ENCODE data around the gene C4orf36. TPM values are rescaled to one million over a fixed set of nuclear protein-coding genes. Genes with fewer than 3 reads are reported as not detected.

Gene C4orf36
- total and polyA plus RNA-seq, 2 of the 8 experiments (the other 6 are each of a cell fraction or from before 2014, with no cell fraction given): 1.2 to 1.5 TPM

DNA sequence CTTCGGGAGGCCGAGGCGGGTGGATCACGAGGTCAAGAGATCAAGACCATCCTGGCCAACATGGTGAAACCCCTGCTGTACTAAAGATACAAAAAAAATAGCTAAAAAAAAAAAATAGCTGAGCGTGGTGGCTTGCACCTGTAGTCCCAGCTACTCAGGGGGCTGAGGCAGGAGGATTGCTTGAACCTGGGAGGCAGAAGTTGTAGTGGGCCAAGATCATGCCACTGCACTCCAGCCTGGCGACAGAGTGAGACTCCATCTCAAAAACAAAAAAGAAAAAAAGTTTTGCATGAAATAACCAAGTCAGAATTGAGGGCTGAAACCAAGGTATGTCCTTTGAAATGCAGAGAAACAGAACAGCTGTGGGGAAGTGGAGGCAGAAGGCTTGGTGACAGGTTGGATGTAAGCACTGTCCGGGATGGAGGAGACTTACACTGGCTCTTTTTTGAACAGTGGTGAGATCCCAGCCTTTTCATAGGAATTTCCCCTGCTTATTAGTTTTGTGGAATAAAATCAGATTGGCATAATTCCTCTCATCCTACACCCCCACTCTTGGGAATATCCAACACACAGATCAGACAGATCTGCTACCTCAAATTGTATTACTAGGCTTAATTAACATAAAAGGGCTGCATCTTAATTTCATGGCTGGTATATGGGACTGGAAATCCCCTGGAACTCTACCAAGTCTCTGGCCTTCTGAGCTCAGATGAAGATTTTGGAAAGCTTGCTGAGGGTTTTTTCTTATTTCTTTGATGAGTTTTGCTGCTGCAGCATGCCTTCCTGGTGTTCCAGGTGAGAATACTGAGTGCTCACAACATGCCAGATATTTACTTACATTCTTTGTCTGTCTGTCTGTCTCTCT is 18.8 kb upstream of the C4orf36 start:
- 93% methylated on average over 7 of the region's 7 CpGs; no CpG with 5 or more reads in 1 of the 2 experiments for WGBS, 2 experiments (ENCODE audit: extremely low coverage in 1 of 2, insufficient coverage in 1 of 2, insufficient read length in 1 of 2, insufficient replicate concordance in 2 of 2, low coverage in 1 of 2, low lambda C conversion rate in 2 of 2, missing lambda C conversion rate in 1 of 2)
- no peak overlapping the region for H2BK12ac ChIP-seq (ENCODE audit: low read depth, low read length)
- no peak overlapping the region for H2AFZ ChIP-seq (ENCODE audit: low read length)
- H3K9ac ChIP-seq (replicated peaks in 1 of 4; ENCODE audit: extremely low read depth in 1 of 4, low read depth in 3 of 4, low read length in 3 of 4): no peak overlapping the region
- H2BK15ac ChIP-seq (ENCODE audit: low read length): no peak overlapping the region
- no peak overlapping the region for H4K8ac ChIP-seq (ENCODE audit: extremely low read depth, insufficient read depth, low read length)
- H4K20me1 ChIP-seq (replicated peaks in 1 of 2; ENCODE audit: control insufficient read depth in 1 of 2, insufficient read depth in 2 of 2, low read length in 2 of 2): no peaks in the 10 kb centered on the region
- H3K9me3 ChIP-seq (ENCODE audit: insufficient read depth in 2 of 2, low read depth in 1 of 2, low read length in 1 of 2): no peaks in the 10 kb centered on the region
- H4K91ac ChIP-seq (replicated peaks; ENCODE audit: insufficient read length, low read length): no peak overlapping the region
- no peak overlapping the region for H3K4me3 ChIP-seq (ENCODE audit: extremely low read depth in 1 of 4, insufficient read depth in 2 of 4, low read depth in 3 of 4, low read length in 4 of 4)
- no peak overlapping the region for H2BK120ac ChIP-seq (replicated peaks; ENCODE audit: low read depth, low read length)
- H3K4ac ChIP-seq (replicated peaks; ENCODE audit: insufficient read length, low read depth, low read length): no peak overlapping the region
- CTCF ChIA-PET (ENCODE audit: partially characterized antibody): interaction anchor here (1.1 to 3.1 kb wide), 9 partner anchors 9 to 241 kb away, joined by 3 to 13 read pairs (median 4); partner anchors contain the start of gene C4orf36
- no peaks in the 10 kb centered on the region for H3K36me3 ChIP-seq (ENCODE audit: control insufficient read depth in 2 of 4, insufficient read depth in 4 of 4, low read length in 3 of 4)
- H3K14ac ChIP-seq (ENCODE audit: insufficient read length): no peak overlapping the region
- H3K4me2 ChIP-seq (ENCODE audit: insufficient read depth in 1 of 2, low read depth in 2 of 2, low read length in 2 of 2): no peak overlapping the region
- POLR2A ChIA-PET (ENCODE audit: partially characterized antibody): interaction anchor here (0.6 to 1.5 kb wide), 4 partner anchors 9 to 101 kb away, joined by 3 read pairs; no protein-coding TSS in a partner anchor
- H3K79me1 ChIP-seq (ENCODE audit: low read depth, low read length): no peaks in the 10 kb centered on the region
- no peak overlapping the region for H2BK5ac ChIP-seq (ENCODE audit: low read depth, low read length)
- no peaks in the 10 kb centered on the region for H3K27me3 ChIP-seq (replicated peaks in 1 of 4; ENCODE audit: control insufficient read depth in 3 of 4, extremely low read depth in 1 of 4, insufficient read depth in 3 of 4, low read length in 3 of 4)
- TF ChIP-seq KDM4A (IDR thresholded peaks at IDR 0.05; ENCODE audit: low read depth, low read length, severe bottlenecking) (no peak), RBBP5 (IDR thresholded peaks at IDR 0.05; ENCODE audit: borderline replicate concordance, low read depth, low read length) (no peak), HDAC6 (IDR thresholded peaks at IDR 0.05; ENCODE audit: low read depth, low read length) (no peak), SIN3A (conservative IDR thresholded peaks at IDR 0.05 in 1 of 2, IDR thresholded peaks at IDR 0.05 in 1 of 2; ENCODE audit: low read depth in 1 of 2, low read length in 2 of 2) (no peak), POLR2A (IDR thresholded peaks at IDR 0.05; ENCODE audit: control extremely low read depth in 1 of 2, low read depth in 2 of 2, low read length in 2 of 2) (no peak), CBX5 (IDR thresholded peaks at IDR 0.05; ENCODE audit: low read depth, low read length) (no peak)
- TF ChIP-seq, protein P1, sequence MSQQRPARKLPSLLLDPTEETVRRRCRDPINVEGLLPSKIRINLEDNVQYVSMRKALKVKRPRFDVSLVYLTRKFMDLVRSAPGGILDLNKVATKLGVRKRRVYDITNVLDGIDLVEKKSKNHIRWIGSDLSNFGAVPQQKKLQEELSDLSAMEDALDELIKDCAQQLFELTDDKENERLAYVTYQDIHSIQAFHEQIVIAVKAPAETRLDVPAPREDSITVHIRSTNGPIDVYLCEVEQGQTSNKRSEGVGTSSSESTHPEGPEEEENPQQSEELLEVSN (IDR thresholded peaks at IDR 0.05): no peak
- H3K23ac ChIP-seq (ENCODE audit: insufficient read length): no peak overlapping the region
- no peaks in the 10 kb centered on the region for H3K4me1 ChIP-seq (replicated peaks in 1 of 4; ENCODE audit: control insufficient read depth in 3 of 4, insufficient read depth in 4 of 4, low read length in 3 of 4)
- no peak overlapping the region for H2BK20ac ChIP-seq (ENCODE audit: low read length)
- H3K56ac ChIP-seq (replicated peaks; ENCODE audit: insufficient read length, low read depth, low read length): no peak overlapping the region
- DNase-seq (ENCODE audit: low read depth in 1 of 2, low spot score in 2 of 2) (no peak), FAIRE-seq (no peak)
- H2AK5ac ChIP-seq (ENCODE audit: low read depth, low read length): no peak overlapping the region
- H3K23me2 ChIP-seq (ENCODE audit: low read depth, low read length): no peaks in the 10 kb centered on the region
- no peak overlapping the region for H3K27ac ChIP-seq (ENCODE audit: low read depth, low read length)
- no peak overlapping the region for H4K5ac ChIP-seq (ENCODE audit: insufficient read length, low read depth, low read length)
- no peak overlapping the region for H3K18ac ChIP-seq (ENCODE audit: extremely low read depth, low read length)
- H3K79me2 ChIP-seq (ENCODE audit: control insufficient read depth in 1 of 2, insufficient read depth in 2 of 2, low read length in 2 of 2): no peaks in the 10 kb centered on the region

Measured in H1 (cell line).